OCI-LY3 (cell line): ENCODE data around the gene SH2D4B.

ENCODE experiments used
- EZH2phosphoT487 ChIP-seq: fragments of 200-600 bp; shearing (Covaris generic); IDR thresholded peaks from 2 replicates; pipeline ENCODE4 v1.6.1; 2018; ENCODE audit warnings: antibody characterized with exemption, mixed run types, low read depth
- TF ChIP-seq, protein P1 (sequence below): fragments of 200-600, 300-600 bp; sonication (generic); IDR thresholded peaks from 2 replicates; pipeline ENCODE4 v1.5.1; 2014; ENCODE audit warnings: antibody characterized with exemption, low read length, low read depth

GRCh38 chr10:80513106-80513505 is 24.6 kb upstream of the SH2D4B start:
- TF ChIP-seq, protein P1, sequence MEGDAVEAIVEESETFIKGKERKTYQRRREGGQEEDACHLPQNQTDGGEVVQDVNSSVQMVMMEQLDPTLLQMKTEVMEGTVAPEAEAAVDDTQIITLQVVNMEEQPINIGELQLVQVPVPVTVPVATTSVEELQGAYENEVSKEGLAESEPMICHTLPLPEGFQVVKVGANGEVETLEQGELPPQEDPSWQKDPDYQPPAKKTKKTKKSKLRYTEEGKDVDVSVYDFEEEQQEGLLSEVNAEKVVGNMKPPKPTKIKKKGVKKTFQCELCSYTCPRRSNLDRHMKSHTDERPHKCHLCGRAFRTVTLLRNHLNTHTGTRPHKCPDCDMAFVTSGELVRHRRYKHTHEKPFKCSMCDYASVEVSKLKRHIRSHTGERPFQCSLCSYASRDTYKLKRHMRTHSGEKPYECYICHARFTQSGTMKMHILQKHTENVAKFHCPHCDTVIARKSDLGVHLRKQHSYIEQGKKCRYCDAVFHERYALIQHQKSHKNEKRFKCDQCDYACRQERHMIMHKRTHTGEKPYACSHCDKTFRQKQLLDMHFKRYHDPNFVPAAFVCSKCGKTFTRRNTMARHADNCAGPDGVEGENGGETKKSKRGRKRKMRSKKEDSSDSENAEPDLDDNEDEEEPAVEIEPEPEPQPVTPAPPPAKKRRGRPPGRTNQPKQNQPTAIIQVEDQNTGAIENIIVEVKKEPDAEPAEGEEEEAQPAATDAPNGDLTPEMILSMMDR = no peak
- TF ChIP-seq EZH2phosphoT487 = no peak
